Measurements from ENCODE around the gene C7. TPM values are rescaled to one million over a fixed set of nuclear protein-coding genes. Genes with fewer than 3 reads are reported as not detected.

C7 gene
- total RNA-seq, 120 experiments from 2014 or later: 0.48 to 36.3 (median 4.9) TPM

Other genes starting within 250 kb of the C7 start
- 1 to 10 TPM in 96 of 120 experiments, under 1 TPM in 24; 0.46 to 6.9 (median 1.8) TPM for gene PTGER4, start 229.6 kb upstream of the C7 start, total RNA-seq
- gene TTC33, start 153.5 kb upstream of the C7 start, total RNA-seq: 10 to 100 TPM; 14.3 to 56.7 (median 40.2) TPM
- gene PRKAA1, start 111.1 kb upstream of the C7 start, total RNA-seq: 10 to 100 TPM; 30.2 to 83.2 (median 52.4) TPM
- 100 to 1,000 TPM; 346 to 612 (median 431) TPM for gene RPL37, start 74.3 kb upstream of the C7 start, total RNA-seq
- 1 to 10 TPM in 115 of 120 experiments, under 1 TPM in 5; 0.68 to 5.5 (median 2.0) TPM for gene CARD6, start 68.1 kb upstream of the C7 start, total RNA-seq
- not detected for gene MROH2B, start 161.8 kb downstream of the C7 start, total RNA-seq